Liver (tissue), 3 donors: ENCODE data around the gene TNP2.

ENCODE experiments used
- EGR1 ChIP-seq, 2 donors: IDR thresholded peaks; 2 replicates each; pipeline ENCODE4 v1.6.1; 2016 to 2018; ENCODE audit warnings: antibody characterized with exemption in 2 of 2, low read depth in 2 of 2
- FOXA1 ChIP-seq: IDR thresholded peaks from 2 replicates; pipeline ENCODE4 v1.6.1; 2016; ENCODE audit warnings: antibody characterized with exemption
- GABPA ChIP-seq, 2 donors: IDR thresholded peaks in 1 of 2; conservative IDR thresholded peaks in 1 of 2; 2 replicates each; pipeline ENCODE4 v1.6.1; 2016; ENCODE audit warnings: antibody characterized with exemption in 2 of 2, mild to moderate bottlenecking in 1 of 2, moderate library complexity in 1 of 2
- HNF4A ChIP-seq, 2 donors: conservative IDR thresholded peaks; 2 replicates each; pipeline ENCODE4 v1.6.1; 2016; ENCODE audit warnings: antibody characterized with exemption in 2 of 2, mild to moderate bottlenecking in 2 of 2
- JUND ChIP-seq, 2 donors: IDR thresholded peaks; 2 replicates each; pipeline ENCODE4 v1.6.1; 2016; ENCODE audit warnings: antibody characterized with exemption in 2 of 2
- NR2F2 ChIP-seq: IDR thresholded peaks from 2 replicates; pipeline ENCODE4 v1.6.1; 2016; ENCODE audit warnings: antibody characterized with exemption
- RAD21 ChIP-seq, 2 donors: IDR thresholded peaks; 2 replicates each; pipeline ENCODE4 v1.6.1; 2016; ENCODE audit warnings: antibody characterized with exemption in 2 of 2, mild to moderate bottlenecking in 2 of 2
- SP1 ChIP-seq: IDR thresholded peaks from 2 replicates; pipeline ENCODE4 v1.6.1; 2018; ENCODE audit warnings: antibody characterized with exemption, mild to moderate bottlenecking
- TAF1 ChIP-seq: conservative IDR thresholded peaks from 2 replicates; pipeline ENCODE4 v1.6.1; 2016; ENCODE audit warnings: antibody characterized with exemption, mild to moderate bottlenecking
- TF ChIP-seq, protein P1 (sequence below): fragments of 150-350 bp; IDR thresholded peaks from 2 replicates; pipeline ENCODE4 v1.5.1; 2017; ENCODE audit warnings: improper control_type of control experiment, low read depth, low read length; ENCODE audit not compliant: missing input control
- TF ChIP-seq, protein P2 (sequence below): IDR thresholded peaks from 2 replicates; pipeline ENCODE4 v1.6.1; 2016; ENCODE audit warnings: antibody characterized with exemption
- TF ChIP-seq, protein P3 (sequence below): IDR thresholded peaks from 2 replicates; pipeline ENCODE4 v1.6.1; 2016; ENCODE audit warnings: antibody characterized with exemption
- donor health status: healthy.
- donor health status: healthy.

DNA sequence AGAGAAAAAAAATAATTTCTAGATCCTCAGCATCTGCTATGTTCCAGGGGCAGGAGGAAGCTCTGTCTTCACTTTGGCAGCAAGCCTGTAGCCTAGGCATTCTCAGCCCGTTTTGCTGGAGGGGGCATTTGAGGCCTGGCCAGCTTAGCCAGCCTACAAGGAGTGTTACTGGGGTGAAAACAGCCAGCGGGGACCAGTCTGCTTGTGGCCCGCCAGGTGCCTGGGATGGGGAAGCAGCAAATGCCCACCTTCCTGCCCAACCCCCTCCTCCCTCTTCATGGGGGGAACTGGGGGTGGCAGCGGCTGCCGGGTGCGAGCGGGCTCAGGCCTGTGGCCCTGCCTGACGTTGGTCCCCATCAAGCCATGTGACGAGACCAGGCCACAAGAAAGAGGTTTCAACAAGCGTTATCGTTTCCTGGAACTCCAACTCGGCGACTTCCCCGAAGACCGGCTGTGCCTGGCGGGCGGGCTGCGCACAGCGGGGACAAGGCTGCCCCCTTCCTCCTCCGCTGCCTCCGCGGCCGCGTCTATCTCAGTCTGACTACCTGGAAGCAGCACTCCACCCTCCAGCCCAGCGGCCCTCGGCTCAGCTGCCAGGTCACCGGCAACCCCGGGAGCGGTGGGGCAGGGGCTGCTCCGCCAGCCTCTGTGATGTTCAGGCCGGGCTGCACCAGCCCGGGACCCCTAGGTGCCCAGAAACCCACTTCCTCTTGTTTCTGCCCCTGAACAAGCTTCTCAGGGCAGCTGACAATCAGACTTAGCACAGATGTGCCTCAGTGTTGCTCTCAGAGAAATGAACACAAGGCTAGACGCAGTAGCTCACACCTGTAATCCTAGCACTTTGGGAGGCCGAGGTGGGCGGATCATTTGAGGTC is 36.0 kb downstream of the TNP2 start:
- TF ChIP-seq RAD21 (IDR thresholded peaks at IDR 0.05) (no peak), EGR1 (IDR thresholded peaks at IDR 0.05; ENCODE audit: low read depth in 2 of 2) (no peak), JUND (IDR thresholded peaks at IDR 0.05) (no peak), FOXA1 (no peak), HNF4A (conservative IDR thresholded peaks at IDR 0.05) (no peak), SP1 (no peak), NR2F2 (no peak), TAF1 (no peak), GABPA (IDR thresholded peaks at IDR 0.05 in 1 of 2, conservative IDR thresholded peaks at IDR 0.05 in 1 of 2) (no peak)
- TF ChIP-seq, protein P1, sequence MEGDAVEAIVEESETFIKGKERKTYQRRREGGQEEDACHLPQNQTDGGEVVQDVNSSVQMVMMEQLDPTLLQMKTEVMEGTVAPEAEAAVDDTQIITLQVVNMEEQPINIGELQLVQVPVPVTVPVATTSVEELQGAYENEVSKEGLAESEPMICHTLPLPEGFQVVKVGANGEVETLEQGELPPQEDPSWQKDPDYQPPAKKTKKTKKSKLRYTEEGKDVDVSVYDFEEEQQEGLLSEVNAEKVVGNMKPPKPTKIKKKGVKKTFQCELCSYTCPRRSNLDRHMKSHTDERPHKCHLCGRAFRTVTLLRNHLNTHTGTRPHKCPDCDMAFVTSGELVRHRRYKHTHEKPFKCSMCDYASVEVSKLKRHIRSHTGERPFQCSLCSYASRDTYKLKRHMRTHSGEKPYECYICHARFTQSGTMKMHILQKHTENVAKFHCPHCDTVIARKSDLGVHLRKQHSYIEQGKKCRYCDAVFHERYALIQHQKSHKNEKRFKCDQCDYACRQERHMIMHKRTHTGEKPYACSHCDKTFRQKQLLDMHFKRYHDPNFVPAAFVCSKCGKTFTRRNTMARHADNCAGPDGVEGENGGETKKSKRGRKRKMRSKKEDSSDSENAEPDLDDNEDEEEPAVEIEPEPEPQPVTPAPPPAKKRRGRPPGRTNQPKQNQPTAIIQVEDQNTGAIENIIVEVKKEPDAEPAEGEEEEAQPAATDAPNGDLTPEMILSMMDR = no peak
- TF ChIP-seq, protein P2, sequence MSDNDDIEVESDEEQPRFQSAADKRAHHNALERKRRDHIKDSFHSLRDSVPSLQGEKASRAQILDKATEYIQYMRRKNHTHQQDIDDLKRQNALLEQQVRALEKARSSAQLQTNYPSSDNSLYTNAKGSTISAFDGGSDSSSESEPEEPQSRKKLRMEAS = no peak
- TF ChIP-seq, protein P3, sequence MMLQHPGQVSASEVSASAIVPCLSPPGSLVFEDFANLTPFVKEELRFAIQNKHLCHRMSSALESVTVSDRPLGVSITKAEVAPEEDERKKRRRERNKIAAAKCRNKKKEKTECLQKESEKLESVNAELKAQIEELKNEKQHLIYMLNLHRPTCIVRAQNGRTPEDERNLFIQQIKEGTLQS = no peak
